K562 (cell line): ENCODE results near the gene TBC1D7. TPM values are rescaled to one million over a fixed set of nuclear protein-coding genes. Genes with fewer than 3 reads are reported as not detected.

ENCODE experiments used
- ATAC-seq: fragments of 200-7000 bp; cut with Tn5 transposase; 3 replicates; pipeline ENCODE4 v1.9.1; 2020; ENCODE audit warnings: moderate library complexity
- BruUV-seq: library from RNA; stranded (reverse); fragments of 400-500 nt; replicated peaks from 2 replicates; lab custom pipeline; 2021; lab: Mats Ljungman, UMichigan
- CTCF ChIA-PET: fragments of 300-600 bp; formaldehyde crosslinking; extraction: SDS; loops from one replicate; lab custom pipeline; 2021; ENCODE audit warnings: low intra/inter-chr PET ratio; lab: Yijun Ruan, JAX
- POLR2A ChIA-PET: fragments of 300-600, 350-650 bp; sonication (Branson Sonifier 250); formaldehyde crosslinking; extraction: SDS; loops from one replicate; lab custom pipeline; 2021; ENCODE audit warnings: antibody characterized with exemption, inconsistent platforms; lab: Yijun Ruan, JAX
- DNase-seq, 4 experiments: peaks; one replicate each; pipeline versions ENCODE4 v3.0.0 to v3.0.0-alpha.2; 2011 to 2018; ENCODE audit warnings: low spot score in 3 of 4, mixed read lengths in 3 of 4; ENCODE audit errors: extremely low read depth in 1 of 4
- FAIRE-seq: peaks from 2 replicates; lab custom pipeline; 2011; peaks lifted over from hg19 to GRCh38; lab: Jason Lieb, UNC
- H2AFZ ChIP-seq: 2 replicates; pipeline ENCODE4 v1.6.0; 2011; ENCODE audit warnings: low read depth, low read length, control low read depth, inconsistent platforms
- H3K27ac ChIP-seq: fragments of 200-600 bp; 3 replicates; pipeline ENCODE4 v1.8.0; 2011; ENCODE audit warnings: low read depth, mild to moderate bottlenecking, control low read depth, inconsistent platforms, low read length, moderate library complexity, mixed read lengths; ENCODE audit errors: extremely low read depth
- H3K27me3 ChIP-seq, 2 experiments: fragments of 300-600 bp in 1 of 2; 2 replicates in 1 of 2; 3 replicates in 1 of 2; pipeline versions ENCODE4 v1.6.0 to v1.8.0; 2011; ENCODE audit warnings: inconsistent platforms in 2 of 2, low read length in 2 of 2, mild to moderate bottlenecking in 1 of 2, mixed read lengths in 1 of 2, moderate library complexity in 1 of 2; ENCODE audit not compliant: control insufficient read depth in 2 of 2, insufficient read depth in 2 of 2
- H3K36me3 ChIP-seq: fragments of 300-600 bp; 3 replicates; pipeline ENCODE4 v1.8.0; 2011; ENCODE audit warnings: mild to moderate bottlenecking, low read length, inconsistent platforms; ENCODE audit not compliant: control insufficient read depth, insufficient read depth
- H3K4me1 ChIP-seq, 2 experiments: fragments of 200-600 bp in 1 of 2; replicated peaks in 1 of 2; 2 replicates in 1 of 2; 3 replicates in 1 of 2; pipeline versions ENCODE4 v1.5.1 to v1.8.0; 2011; ENCODE audit warnings: inconsistent platforms in 2 of 2, low read length in 2 of 2, mild to moderate bottlenecking in 1 of 2, mixed read lengths in 1 of 2, moderate library complexity in 1 of 2; ENCODE audit not compliant: control insufficient read depth in 2 of 2, insufficient read depth in 2 of 2
- H3K4me2 ChIP-seq: 2 replicates; pipeline ENCODE4 v1.6.1; 2011; ENCODE audit warnings: low read length, control low read depth, inconsistent platforms, mixed read lengths; ENCODE audit not compliant: insufficient read depth
- H3K4me3 ChIP-seq: fragments of 200-600 bp; sonication (generic), shearing (Covaris generic); 2 replicates; pipeline ENCODE4 v1.5.1; 2016; ENCODE audit warnings: control low read depth, inconsistent platforms
- H3K79me2 ChIP-seq: fragments of 200-600 bp; 3 replicates; pipeline ENCODE4 v1.8.0; 2011; ENCODE audit warnings: low read length, inconsistent platforms; ENCODE audit not compliant: control insufficient read depth, insufficient read depth
- H3K9ac ChIP-seq, 2 experiments: 2 replicates each; pipeline versions ENCODE4 v1.6.0 to v1.6.1; 2011; ENCODE audit warnings: low read depth in 2 of 2, low read length in 2 of 2, control low read depth in 1 of 2, inconsistent platforms in 1 of 2, mild to moderate bottlenecking in 1 of 2, mixed read lengths in 1 of 2; ENCODE audit not compliant: insufficient read depth in 1 of 2
- H3K9me1 ChIP-seq: one replicate; pipeline ENCODE4 v1.6.0; 2011; ENCODE audit warnings: inconsistent platforms, mild to moderate bottlenecking, low read length, moderate library complexity; ENCODE audit not compliant: control insufficient read depth, insufficient read depth
- H3K9me3 ChIP-seq: replicated peaks from 2 replicates; pipeline ENCODE4 v1.5.1; 2011; ENCODE audit warnings: low read depth, low read length, inconsistent platforms; ENCODE audit not compliant: control insufficient read depth, insufficient read depth
- H4K20me1 ChIP-seq: replicated peaks from 2 replicates; pipeline ENCODE4 v1.6.1; 2011; ENCODE audit warnings: low read length, inconsistent platforms, mixed read lengths; ENCODE audit not compliant: control insufficient read depth, insufficient read depth
- NFIC ChIP-seq: fragments of 450-650 bp; IDR thresholded peaks from 2 replicates; pipeline ENCODE4 v1.6.1; 2017; ENCODE audit warnings: mild to moderate bottlenecking, inconsistent platforms
- ZNF583 ChIP-seq: fragments of 250-450 bp; sonication (Bioruptor Pico); IDR thresholded peaks from 2 replicates; pipeline ENCODE4 v1.4.0; 2020
- WGBS: fragments of 100-300 bp; shearing (Covaris generic); methylation state at CpG from one replicate; pipeline ENCODE4 v1.1.6; 2016; ENCODE audit warnings: low coverage, mixed read lengths; ENCODE audit not compliant: insufficient coverage; ENCODE audit errors: missing lambda C conversion rate; 5-methylcytosine and 5-hydroxymethylcytosine counted together
- in situ Hi-C: fragments of 300-500 bp; cut with MboI; formaldehyde crosslinking; loops from 4 replicates; pipeline ENCODE4 v1.15.0; 2018; ENCODE audit warnings: inconsistent platforms, mixed read lengths
- intact Hi-C: fragments of 100-400 bp; cut with micrococcal nuclease; formaldehyde crosslinking; loops from 2 replicates; pipeline ENCODE4 v1.14.2; 2022
- polyA plus RNA-seq, 8 experiments: library from polyadenylated mRNA; depleted of rRNA in 4 of 8; stranded (reverse) in 5 of 8; unstranded in 3 of 8; fragments of >200 nt; fragmentation: Nextera tagmentation in 2 of 8; fragmentation: Illumina TruSeq in 1 of 8; extraction: Ambion mirVana in 2 of 8; extraction: Trizol in 1 of 8; gene quantifications; 2 replicates each; pipeline versions ENCODE4 v1.2.1 to v1.2.3, GENCODE V29; 2011 to 2014; ENCODE audit warnings: inconsistent platforms in 1 of 8, missing spikeins in 1 of 8
- total RNA-seq, 7 experiments: library from RNA; depleted of rRNA in 6 of 7; stranded (reverse); fragments of >200 nt in 6 of 7; fragmentation: Illumina TruSeq in 2 of 7; extraction: Trizol in 2 of 7; gene quantifications; 2 replicates each; pipeline versions ENCODE4 v1.2.1 to v1.2.3, GENCODE V29; 2011 to 2021; ENCODE audit warnings: low replicate concordance in 1 of 7
- TF ChIP-seq, protein P1 (sequence below): fragments of 150-350 bp; IDR thresholded peaks from 2 replicates; pipeline ENCODE4 v1.6.1; 2014; ENCODE audit warnings: low read depth, mild to moderate bottlenecking, low read length, borderline replicate concordance

The TBC1D7 gene
- total and polyA plus RNA-seq, 9 of the 15 experiments (the other 6 are each of a cell fraction or from before 2014, with no cell fraction given): 49.4 to 107 (median 61.1) TPM

DNA sequence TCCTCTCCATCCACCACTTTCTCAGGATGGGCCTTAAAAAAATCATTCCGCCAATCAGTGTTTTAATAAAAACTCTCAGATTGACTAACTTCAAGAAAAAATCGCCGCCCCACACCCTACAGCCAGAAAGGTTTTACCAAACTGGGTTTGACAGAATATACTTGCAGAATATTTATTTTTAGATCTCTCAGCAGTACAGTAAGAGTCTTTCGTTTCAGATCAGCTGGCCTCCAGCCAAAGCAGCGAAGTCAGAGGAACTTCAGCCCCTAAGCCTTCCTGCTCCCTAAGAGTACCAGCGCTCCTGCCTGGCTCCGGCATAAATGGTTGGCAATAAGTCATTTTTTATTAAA is 24.7 kb downstream of the TBC1D7 start:
- no peak for ATAC-seq
- no peaks in the 10 kb centered on the region for H3K9me3 ChIP-seq
- TF ChIP-seq NFIC (peak; percentile 81), ZNF583 (CRISPR knock-in tag) (no peak)
- TF ChIP-seq, protein P1, sequence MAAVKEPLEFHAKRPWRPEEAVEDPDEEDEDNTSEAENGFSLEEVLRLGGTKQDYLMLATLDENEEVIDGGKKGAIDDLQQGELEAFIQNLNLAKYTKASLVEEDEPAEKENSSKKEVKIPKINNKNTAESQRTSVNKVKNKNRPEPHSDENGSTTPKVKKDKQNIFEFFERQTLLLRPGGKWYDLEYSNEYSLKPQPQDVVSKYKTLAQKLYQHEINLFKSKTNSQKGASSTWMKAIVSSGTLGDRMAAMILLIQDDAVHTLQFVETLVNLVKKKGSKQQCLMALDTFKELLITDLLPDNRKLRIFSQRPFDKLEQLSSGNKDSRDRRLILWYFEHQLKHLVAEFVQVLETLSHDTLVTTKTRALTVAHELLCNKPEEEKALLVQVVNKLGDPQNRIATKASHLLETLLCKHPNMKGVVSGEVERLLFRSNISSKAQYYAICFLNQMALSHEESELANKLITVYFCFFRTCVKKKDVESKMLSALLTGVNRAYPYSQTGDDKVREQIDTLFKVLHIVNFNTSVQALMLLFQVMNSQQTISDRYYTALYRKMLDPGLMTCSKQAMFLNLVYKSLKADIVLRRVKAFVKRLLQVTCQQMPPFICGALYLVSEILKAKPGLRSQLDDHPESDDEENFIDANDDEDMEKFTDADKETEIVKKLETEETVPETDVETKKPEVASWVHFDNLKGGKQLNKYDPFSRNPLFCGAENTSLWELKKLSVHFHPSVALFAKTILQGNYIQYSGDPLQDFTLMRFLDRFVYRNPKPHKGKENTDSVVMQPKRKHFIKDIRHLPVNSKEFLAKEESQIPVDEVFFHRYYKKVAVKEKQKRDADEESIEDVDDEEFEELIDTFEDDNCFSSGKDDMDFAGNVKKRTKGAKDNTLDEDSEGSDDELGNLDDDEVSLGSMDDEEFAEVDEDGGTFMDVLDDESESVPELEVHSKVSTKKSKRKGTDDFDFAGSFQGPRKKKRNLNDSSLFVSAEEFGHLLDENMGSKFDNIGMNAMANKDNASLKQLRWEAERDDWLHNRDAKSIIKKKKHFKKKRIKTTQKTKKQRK: 0 out of 2 replicates have a peak, but pooled peaks have one; percentile 29
- no peak overlapping the region; the same call in 2 of the 3 replicates for H3K27ac ChIP-seq
- FAIRE-seq: no peak
- H4K20me1 ChIP-seq: no peaks in the 10 kb centered on the region
- H3K4me1 ChIP-seq: peaks cover 7 to 33% of the 10 kb centered on the region in 2 experiments; a peak in 4 of 5 replicates
- no peak overlapping the region for H2AFZ ChIP-seq
- no peaks in the 10 kb centered on the region for H3K79me2 ChIP-seq
- H3K4me3 ChIP-seq: no peak overlapping the region
- no peak overlapping the region for H3K4me2 ChIP-seq
- CTCF ChIA-PET: no interaction called here
- no peaks in the 10 kb centered on the region for H3K9me1 ChIP-seq
- H3K27me3 ChIP-seq: no peaks in the 10 kb centered on the region
- BruUV-seq: no TSS peak
- WGBS: 83% methylated on average over 7 of the region's 7 CpGs
- H3K36me3 ChIP-seq: peaks cover 69% of the 10 kb centered on the region
- H3K9ac ChIP-seq: no peak overlapping the region
- in situ Hi-C loops: no loop called here
- DNase-seq: peak in 2 of 4 experiments; percentile 30 to 32
- POLR2A ChIA-PET: interaction anchor here (2.3 kb wide), 2 partner anchors 14 to 21 kb away, joined by 5 to 6 read pairs; no protein-coding TSS in a partner anchor
- intact Hi-C loops: no loop called here
